HTR-8/SVneo (cell line): ENCODE data around the gene DSCAML1.

Experiments
- DNase-seq: peaks from one replicate; pipeline ENCODE4 v3.0.0; 2011; ENCODE audit warnings: low spot score, mixed read lengths; ENCODE audit not compliant: insufficient read length
- FAIRE-seq: peaks from 2 replicates; lab custom pipeline; 2011; peaks lifted over from hg19 to GRCh38; lab: Jason Lieb, UNC

The DSCAML1 gene

DNA sequence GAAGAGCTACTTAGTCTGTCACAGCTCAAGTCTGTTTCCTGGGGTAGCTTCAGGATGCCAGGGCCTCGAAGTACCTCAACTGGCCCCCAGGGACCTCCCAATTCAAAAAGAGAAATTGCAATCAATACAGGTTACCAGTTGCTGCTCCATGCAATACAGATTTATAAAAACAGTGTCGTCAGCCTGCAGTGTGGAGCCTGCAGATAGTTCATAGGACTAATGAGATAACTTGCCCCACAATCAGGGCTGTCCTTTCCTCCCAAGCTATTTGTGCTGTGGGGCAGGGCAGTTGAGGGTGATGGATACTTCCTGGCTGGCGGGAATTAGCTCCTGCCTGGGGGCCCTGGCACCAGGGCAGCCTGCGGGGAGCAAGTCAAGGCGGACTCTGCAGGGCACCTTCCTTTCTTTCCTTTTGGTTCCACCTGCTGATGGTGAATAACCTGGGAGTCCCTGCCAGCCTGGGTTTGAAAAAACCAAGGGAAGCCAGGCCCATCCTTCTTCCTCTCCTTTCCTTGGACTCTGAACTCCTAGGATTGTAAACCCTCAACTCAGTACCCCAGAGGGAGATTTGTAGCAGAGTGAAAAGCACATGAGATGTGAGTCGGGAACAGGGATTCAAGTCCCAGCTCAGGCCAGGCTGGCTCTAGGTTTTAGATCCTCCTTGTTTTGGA, 252.8 kb downstream of the DSCAML1 start:
- no peak for FAIRE-seq

DNA sequence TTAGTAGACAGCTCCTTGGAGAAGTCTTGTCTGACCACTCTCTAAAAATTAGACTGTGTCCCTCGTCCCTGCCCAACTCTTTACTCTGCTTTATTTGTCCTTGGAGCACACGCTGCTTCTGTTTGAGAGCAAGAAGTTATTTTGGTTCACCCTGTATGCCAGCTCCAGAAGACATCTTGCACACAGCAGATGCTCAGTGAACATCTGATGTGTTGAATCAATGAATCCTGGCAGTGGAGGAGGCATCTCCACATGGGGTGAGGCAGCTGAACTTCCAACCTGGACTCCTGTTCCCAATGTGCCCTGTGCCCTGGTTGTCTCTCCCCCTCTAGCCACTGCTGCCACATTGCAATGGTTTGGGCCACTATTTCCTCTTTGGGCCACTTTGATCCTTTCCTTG, 255.8 kb downstream of the DSCAML1 start:
- no peak for DNase-seq
- no peak for FAIRE-seq

More for the DNA sequence above, 252.8 kb downstream of the DSCAML1 start:
- no peak for DNase-seq

DNA sequence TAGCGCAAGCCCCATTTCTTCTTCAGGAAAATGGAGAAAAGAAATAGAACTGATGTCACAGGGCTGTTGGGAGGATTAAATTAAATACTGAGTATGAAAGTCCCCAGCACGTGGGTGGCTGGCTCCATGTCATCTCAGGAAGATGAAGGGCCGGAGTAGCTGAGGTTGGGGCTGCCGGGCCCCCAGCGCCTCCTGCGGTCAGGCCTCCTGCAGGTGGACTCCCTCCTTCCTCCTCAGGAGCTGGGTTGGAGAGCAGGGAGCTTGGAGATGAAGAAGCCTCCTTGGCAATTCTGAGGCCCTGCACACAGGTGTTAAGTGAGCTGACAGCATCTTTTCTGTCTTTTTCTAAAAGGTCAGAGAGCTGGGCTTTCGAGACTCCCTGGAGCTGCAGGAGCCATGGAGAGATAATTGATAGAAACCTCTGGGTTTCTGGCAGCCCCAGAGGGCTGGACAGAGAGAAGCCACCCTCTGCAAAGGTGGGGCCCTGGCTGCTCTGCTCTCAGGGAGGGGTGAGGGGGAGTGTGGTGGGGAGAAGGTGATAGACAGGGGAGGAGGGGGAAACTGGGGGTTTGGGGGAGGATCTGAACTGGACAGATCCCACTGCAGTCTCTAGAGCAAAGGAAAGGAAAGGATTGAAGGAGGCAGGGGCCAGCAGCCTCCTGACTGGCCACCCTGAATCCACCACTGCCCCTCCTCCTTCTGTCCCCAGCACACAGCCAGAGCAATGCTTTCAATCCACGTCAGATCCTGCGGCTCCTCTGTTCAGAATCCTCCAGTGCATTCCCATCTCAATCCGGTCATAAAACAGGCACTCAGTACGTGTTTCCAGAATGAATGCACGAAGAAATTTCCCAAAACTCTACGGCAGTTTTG, 258.5 kb downstream of the DSCAML1 start:
- no peak for FAIRE-seq
- DNase-seq, result no peak

DNA sequence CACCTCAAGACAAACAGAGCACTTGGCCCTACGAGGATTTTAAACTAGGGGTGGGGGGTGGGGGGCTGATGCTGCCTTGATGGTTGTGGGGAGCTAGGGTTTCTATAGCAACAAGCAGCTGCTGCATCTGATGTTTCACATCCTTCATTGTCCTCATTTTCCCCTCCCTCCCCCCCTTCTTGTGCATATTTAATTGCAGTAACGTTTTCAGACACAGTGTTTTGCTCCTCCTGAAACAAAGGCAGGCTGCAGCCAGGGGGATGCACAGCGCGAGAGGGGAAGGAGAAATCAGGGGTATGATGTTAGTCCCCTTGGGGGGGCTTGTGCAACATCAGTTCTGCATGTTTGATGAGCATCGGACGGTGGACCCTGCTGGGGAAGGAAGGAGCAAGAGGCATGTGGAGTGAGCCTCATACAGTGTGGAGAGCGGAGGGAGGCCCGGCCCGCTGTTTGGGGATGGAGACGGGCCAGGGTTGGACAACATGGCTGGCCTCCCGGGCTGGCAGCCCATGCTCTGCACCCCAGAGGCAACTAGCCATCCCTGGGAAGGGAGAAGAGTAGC, 261.1 kb downstream of the DSCAML1 start:
- FAIRE-seq, result no peak
- no peak for DNase-seq

DNA sequence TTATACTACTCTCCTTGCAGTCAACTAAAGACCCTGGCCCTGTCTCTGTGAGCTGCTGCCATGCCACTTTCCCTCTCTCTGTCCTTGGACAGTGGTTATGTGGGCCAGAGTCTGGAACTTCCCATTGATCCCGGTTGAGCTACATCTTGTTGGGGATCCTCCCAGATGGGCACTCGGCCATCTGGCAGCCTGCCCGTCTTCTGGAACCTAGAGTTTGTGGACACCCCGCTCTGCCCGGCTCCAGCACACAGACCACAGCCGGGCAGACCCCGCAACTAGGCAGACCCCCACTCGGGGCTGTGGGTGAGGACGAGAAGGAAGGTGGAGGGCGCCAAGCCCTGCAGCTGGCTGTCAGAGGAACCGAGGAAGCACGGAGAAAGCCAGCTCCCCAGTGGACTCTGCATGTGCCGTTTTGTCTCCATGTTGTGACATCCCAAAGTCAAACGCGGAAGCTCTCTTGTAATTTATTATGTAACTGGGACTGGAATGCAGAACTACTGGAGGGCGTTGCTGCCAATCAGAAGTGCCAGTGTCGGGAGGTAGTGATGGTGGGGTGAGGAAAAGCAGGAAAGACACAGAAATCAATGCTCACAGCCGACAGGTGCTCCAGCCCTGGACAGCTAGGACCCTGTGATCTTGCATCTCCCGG, 261.7 kb downstream of the DSCAML1 start:
- DNase-seq (no peak), FAIRE-seq (no peak)

DNA sequence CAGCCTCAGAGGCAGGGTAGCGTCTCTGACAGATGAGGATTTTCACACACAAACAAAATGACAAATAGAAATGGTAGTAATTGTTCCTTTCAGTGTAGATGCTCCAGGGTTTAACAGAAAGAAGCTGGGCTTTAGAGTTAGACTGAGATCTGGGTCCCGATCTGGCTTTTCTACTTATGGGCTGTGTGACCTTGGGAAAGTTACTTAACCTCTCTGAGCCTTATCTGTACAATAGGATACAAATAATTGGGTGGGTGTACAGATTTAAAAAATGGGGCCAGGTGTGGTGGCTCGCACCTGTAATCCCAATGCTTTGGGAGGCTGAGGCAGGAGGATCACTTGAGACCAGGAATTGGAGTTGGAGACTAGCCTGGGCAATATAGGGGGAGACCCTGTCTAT, 264.4 kb downstream of the DSCAML1 start:
- FAIRE-seq, result no peak
- no peak for DNase-seq

DNA sequence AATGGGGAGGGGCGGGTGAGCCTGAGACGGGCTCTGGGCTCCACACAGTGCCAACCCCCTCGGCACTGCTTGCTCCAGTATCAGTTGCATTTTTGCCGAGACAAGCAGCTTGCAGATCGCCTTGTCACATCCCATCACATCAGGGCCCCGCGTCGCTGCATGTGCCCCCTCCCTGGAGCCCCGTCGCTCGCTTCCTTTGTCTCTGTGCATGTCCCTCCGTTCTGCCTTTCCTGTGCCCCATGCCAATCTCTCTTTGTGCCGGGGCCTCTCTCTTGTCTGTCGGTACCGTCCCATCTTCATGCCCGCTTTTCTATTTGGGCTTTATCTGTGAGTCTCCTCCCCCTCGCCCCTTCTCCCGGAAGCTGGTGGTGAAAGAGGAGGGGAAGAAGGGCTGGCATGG, 267.2 kb downstream of the DSCAML1 start:
- FAIRE-seq, result no peak
- DNase-seq, result no peak

DNA sequence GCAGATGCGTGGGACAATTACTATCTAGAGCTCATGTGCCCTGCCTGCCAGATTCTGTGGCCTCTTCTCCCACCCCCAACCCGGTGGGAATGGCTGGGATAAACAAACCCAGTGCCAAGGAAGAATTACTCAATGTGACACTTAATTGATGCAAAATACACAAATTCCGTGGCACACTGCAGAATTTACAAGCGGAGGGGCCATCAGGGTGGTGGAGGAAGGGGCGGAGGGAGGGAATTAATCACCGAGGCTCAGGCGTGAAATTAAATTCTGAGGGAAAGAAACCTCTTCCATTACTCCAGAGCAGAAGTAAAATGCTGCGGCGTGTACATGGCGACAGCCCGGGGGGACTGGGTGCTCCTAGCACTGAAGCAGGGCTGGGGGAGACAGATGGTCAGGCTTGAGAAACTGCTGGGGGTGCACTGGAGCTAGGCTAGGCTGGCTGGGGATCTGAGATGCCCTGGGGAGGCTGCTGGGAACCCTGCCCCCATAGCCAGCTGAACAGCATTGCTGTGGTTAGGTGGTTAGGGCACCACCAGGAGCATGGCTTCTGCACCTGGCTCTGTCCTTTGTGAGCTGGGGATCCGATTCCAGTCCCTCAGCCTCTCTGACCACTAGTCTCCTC, 268.8 kb downstream of the DSCAML1 start:
- FAIRE-seq (no peak), DNase-seq (no peak)

DNA sequence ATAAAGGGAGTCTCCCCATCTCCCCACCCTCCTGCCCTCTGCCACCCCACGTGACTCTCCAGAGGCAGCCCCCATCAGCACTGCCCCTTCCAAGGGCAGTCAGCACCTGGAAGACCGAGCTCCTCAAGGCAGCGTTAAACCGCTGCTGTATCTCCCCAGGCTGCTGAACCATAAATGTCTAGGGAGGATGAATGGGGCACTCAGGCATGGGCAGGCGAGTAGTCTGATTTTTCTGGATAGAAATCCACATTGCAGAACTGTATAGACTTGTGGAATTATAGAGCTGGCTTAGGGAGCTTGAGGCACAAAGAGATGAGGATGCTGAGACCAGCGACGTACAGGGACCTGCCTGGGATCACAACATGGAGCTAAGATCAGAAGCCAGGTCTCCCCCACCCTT, 269.7 kb downstream of the DSCAML1 start:
- no peak for DNase-seq
- FAIRE-seq, result no peak

DNA sequence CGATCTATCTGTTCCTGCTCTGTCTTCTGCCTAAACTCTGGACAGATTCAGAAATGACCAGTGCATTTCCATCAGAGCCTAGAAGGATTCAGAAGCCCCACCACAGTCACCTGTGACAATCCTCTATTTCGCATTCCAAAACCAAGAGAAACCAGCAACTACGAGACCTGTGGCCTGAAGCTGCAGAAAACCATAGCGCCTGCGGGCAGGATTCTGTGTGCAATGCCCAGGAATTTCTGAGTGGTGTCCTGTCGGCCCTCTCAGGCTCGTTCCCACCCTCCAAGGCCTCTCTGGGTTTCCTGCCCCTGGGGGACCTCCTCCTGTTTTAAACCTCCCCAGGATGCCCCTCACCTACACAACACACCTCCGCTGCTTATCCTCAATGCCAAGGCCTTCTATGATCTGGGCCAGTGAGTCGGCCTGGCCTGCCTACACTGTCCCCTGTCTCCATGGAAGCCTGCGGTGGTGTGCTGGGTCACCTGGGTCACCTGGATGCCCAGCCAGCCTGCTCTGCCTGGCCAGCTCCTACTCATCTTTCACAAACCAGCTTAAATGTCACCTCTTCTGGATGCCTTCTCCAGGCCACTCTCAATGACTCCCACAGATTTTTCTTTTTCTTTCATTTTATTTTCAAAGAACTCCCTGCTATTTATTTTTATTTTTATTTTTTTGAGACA, 271.0 kb downstream of the DSCAML1 start:
- DNase-seq, result no peak
- FAIRE-seq, result no peak

DNA sequence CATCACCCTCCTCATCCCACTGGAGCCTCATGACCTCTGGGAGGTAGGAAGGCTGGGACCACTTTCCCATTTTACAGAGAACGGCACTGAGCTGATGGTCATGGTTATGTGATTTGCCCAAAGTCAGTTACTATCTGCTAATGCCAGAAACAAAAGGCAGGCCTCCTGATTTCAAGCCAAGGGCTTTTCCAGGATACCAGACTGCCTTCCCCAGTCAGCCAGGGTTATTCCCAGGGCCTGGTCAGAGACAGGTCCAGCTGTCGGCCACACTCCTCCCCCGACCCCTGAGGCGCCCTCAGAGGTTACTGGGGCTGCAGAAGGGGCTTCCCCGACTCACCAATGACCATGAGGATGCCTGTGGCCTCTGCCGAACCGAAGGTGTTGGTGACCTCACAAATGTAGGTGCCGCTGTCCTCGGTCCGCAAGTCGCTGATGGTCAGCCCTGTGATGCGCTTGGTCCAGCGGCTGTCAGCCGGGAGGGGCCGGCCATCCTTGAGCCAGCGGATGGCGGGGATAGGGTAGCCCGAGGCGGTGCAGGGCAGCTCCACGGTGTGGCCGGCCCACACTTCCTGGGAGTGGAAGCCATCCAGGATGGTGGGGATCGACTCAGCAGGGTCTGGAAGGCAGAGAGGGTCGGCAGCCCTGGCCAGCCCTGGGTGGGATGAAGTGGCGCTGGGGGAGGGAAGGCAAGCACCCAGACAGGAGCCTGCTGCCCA, 272.4 kb downstream of the DSCAML1 start:
- FAIRE-seq, result no peak
- DNase-seq, result no peak

DNA sequence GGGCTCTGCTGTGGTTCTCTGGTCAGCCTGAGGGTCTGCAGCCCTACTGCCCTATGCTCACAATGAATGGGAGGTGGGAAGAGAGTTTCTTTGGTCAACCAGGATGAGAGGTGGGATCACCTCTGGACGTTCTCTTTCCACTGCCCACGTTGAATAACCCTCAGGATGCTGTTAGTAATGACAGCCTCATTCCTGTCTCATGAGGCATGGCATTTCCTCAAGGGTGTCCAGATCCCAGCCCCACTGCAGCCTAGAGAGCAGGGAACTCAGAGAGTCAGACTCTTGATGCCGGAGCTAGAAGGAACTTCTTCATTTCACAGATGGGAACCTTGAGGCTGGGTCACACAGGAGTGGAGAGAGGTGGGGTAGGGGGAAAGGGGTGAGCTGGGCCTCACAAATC, 273.3 kb downstream of the DSCAML1 start:
- FAIRE-seq, result no peak
- peak; percentile 31 for DNase-seq

DNA sequence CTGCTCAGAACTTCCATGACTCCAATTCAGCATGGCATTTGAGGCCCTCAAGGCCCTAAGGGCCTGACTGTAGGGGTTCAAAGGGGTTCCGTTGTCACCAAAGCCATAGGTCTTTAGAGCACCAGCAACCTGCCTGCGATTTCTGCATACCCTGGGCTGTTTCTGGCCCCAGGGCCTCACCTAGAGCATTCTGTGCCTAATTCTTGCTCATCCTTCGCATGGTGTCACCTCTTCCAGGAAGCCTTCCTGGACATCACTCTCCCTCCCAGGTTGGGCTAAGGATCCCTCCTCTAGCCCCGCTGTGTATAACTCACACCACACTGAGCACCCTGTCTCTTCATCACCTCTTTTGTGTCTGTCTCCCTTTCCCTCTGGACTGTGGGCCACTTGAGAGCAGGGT, 275.0 kb downstream of the DSCAML1 start:
- FAIRE-seq, result no peak
- DNase-seq, result no peak

DNA sequence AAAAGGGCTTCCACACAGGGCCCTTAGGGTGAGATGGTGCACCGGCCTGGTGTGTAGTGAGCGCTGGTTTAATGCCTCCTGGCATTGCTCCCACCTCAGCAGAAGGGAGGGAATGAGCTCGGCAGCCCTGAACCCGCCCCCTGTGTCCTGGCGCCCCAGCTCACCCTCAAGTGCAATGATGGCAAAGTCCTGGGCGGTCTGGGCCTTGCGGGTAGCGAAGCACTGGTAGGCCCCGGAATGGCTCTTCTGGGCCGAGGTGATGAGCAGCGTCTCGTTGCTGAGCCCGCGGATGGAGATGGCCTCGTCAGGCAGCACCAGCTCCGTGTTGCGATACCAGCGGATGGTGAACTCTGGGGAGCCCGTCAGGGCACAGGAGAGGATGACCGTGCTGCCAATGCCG, 276.1 kb downstream of the DSCAML1 start:
- DNase-seq (no peak), FAIRE-seq (no peak)

DNA sequence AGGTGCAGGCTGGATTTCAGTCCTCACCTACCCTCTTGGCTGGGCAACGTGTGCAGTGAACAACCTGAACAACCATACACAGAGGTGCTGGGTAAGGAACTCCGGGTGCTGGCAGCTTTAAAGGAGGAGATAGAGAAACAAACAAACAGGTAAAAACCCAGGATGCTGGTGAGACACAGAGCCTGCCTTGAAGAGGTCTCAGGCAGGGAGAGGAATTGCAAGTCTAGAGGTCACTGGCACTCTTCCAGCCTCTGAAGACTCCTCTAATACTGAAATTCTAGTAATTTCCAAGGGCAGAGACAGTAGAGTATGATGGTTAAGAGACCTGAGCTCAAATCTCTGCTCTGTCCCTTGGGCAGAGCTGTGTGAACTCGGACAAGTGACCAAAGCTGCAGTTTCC, 276.8 kb downstream of the DSCAML1 start:
- DNase-seq, result no peak
- FAIRE-seq, result no peak

DNA sequence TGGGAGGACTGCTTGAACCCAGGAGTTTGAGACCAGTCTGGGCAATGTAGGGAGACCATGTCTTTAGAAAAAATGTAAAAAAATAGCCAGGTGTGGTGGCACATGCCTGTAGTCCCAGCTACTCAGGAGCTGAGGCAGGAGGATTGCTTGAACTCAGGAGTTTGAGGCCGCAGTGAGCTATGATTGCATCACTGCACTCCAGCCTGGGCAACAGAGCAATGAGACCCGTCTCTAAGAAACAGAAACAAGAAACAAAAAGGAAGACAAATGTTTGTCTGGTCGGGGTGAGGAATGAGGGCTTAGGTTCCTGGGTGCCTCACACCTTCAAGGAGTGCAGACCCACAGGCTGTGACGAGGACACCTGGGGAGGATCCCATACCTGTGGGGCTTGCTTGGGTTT, 277.4 kb downstream of the DSCAML1 start:
- DNase-seq (no peak), FAIRE-seq (no peak)

DNA sequence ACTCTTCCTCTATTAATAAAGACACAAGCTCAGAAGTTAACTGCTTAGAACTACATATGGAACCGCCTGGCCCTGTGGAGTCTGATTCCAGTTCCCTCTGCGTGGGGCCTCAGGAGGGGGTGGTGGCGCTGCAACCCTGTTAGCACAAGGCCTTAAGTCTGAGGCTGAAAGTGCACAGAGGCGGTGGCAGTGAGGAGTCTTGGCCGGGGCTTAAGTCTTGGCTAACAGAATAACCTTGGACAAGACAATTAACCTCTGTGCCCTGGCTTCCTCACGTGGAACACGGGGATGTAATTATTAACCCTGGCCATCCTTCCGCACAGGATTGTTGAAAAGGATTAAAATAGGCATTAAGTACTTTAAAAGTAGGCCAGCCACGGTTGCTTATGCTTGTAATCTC, 277.8 kb downstream of the DSCAML1 start:
- no peak for DNase-seq

DNA sequence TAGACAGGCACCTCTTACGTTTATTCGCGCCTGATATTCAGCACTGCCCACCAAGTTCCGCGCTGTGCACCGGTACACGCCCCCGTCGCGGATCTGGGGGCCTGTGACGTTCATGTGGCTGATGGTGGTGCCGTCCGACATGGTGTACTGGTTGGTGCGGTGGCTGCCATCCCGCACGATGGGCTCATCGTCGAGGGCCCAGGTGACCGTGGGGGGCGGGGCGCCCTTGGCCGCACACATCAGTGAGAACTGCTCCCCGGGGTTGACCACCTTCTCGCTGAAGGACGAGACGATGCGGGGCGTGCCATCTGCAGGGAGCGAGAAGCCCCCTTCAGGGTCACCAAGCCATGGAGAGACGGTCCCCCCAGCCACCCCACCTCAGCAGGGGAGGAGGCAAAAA, 278.6 kb downstream of the DSCAML1 start:
- DNase-seq (no peak), FAIRE-seq (no peak)

More for the DNA sequence above, 277.8 kb downstream of the DSCAML1 start:
- no peak for FAIRE-seq

DNA sequence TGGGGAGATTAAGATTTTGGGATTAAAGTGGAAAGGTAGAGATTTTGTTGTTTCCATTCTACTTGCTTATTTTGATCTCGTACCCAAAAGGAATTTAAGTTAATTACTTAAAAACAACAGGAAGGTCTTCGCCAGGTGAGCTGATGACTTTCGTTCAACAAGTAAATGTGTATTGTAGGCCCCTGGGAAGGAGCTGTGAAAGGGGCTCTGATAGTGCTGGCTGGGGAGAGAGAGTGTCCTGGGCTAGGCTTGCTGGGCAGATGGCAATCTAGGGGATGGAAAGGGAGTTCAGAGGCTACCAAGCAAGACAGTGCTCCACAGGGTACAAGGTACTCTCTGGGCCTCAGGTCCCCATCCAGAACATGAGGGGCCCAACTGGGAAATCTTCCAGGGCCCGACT, 279.9 kb downstream of the DSCAML1 start:
- no peak for DNase-seq
- no peak for FAIRE-seq
